ENCODE measurements around the gene TAT. TPM values are rescaled to one million over a fixed set of nuclear protein-coding genes. Genes with fewer than 3 reads are reported as not detected.
"Not testable (repeated sequence)": the region's sequence is repeated elsewhere in the genome, so short reads cannot be mapped to it uniquely, and the experiment has no call there.

The TAT gene
- not detected in 2 replicates for total RNA-seq

GRCh38 chr16:71576971-71577370, at the start of gene TAT:
Gene TAT (minus strand): TSS chr16:71577092. CDS start chr16:71576415, 677 bp downstream.
- no peaks in the 10 kb centered on the region for H3K9me3 Mint-ChIP-seq
- H3K36me3 Mint-ChIP-seq (ENCODE audit: low read depth), result no peaks in the 10 kb centered on the region
- H3K4me1 Mint-ChIP-seq, result no peaks in the 10 kb centered on the region
- H3K27me3 Mint-ChIP-seq, result peaks cover 15% of the 10 kb centered on the region
- no peak within 1 kb of the TSS for H3K27ac Mint-ChIP-seq
- intact Hi-C loops (cut with micrococcal nuclease), result no loop called here
- H3K4me3 Mint-ChIP-seq, result no peak within 1 kb of the TSS
- no peak for DNase-seq

GRCh38 chr16:71626018-71626857, 49.3 kb upstream of the TAT start, which contains the start of gene MARVELD3:
Gene MARVELD3 (plus strand): TSS chr16:71626184. CDS start chr16:71626230, 46 bp downstream.
- Mint-ChIP-seq H3K9me3 (no peaks in the 10 kb centered on the region), H3K4me1 (peaks cover 9% of the 10 kb centered on the region), H3K4me3 (peak within 1 kb of the TSS; percentile 51), H3K36me3 (ENCODE audit: low read depth) (no peaks in the 10 kb centered on the region), H3K27me3 (peaks cover 25% of the 10 kb centered on the region), H3K27ac (no peak within 1 kb of the TSS)
- intact Hi-C loops (cut with micrococcal nuclease), result no loop called here
- peak; percentile 62 for DNase-seq

- Mint-ChIP-seq H3K27ac (no peak overlapping the region), H3K9me3 (no peaks in the 10 kb centered on the region), H3K4me1 (peaks cover 9% of the 10 kb centered on the region), H3K27me3 (peaks cover 26% of the 10 kb centered on the region), H3K36me3 (ENCODE audit: low read depth) (no peaks in the 10 kb centered on the region), H3K4me3 (no peak overlapping the region)
- DNase-seq, result no peak
- intact Hi-C loops (cut with micrococcal nuclease), result no loop called here
Measured at GRCh38 chr16:71625113-71625850, 48.4 kb upstream of the TAT start.

- Mint-ChIP-seq H3K27me3 (peaks cover 24% of the 10 kb centered on the region), H3K27ac (no peak overlapping the region), H3K4me1 (peaks cover 9% of the 10 kb centered on the region), H3K9me3 (no peaks in the 10 kb centered on the region), H3K36me3 (ENCODE audit: low read depth) (no peaks in the 10 kb centered on the region), H3K4me3 (no peak overlapping the region)
- intact Hi-C loops (cut with micrococcal nuclease), result no loop called here
- peak; percentile 61 for DNase-seq
Measured at GRCh38 chr16:71623597-71623996, 46.7 kb upstream of the TAT start.

GRCh38 chr16:71622088-71622487, 45.2 kb upstream of the TAT start:
- no peak overlapping the region for H3K27ac Mint-ChIP-seq
- H3K36me3 Mint-ChIP-seq (ENCODE audit: low read depth), result no peaks in the 10 kb centered on the region
- no peak overlapping the region for H3K4me3 Mint-ChIP-seq
- peaks cover 9% of the 10 kb centered on the region for H3K4me1 Mint-ChIP-seq
- no peaks in the 10 kb centered on the region for H3K9me3 Mint-ChIP-seq
- intact Hi-C loops (cut with micrococcal nuclease), result no loop called here
- peaks cover 23% of the 10 kb centered on the region for H3K27me3 Mint-ChIP-seq
- peak; percentile 60 for DNase-seq

GRCh38 chr16:71618429-71618828, 41.5 kb upstream of the TAT start:
- Mint-ChIP-seq H3K27me3 (peaks cover 17% of the 10 kb centered on the region), H3K36me3 (ENCODE audit: low read depth) (no peaks in the 10 kb centered on the region), H3K9me3 (no peaks in the 10 kb centered on the region), H3K4me3 (no peak overlapping the region), H3K27ac (no peak overlapping the region), H3K4me1 (peaks cover 7% of the 10 kb centered on the region)
- intact Hi-C loops (cut with micrococcal nuclease), result no loop called here
- no peak for DNase-seq

- not testable (repeated sequence) for H3K4me1 Mint-ChIP-seq; H3K4me3 Mint-ChIP-seq; H3K9me3 Mint-ChIP-seq; DNase-seq; H3K27ac Mint-ChIP-seq; H3K36me3 Mint-ChIP-seq (ENCODE audit: low read depth)
- peaks cover 17% of the 10 kb centered on the region for H3K27me3 Mint-ChIP-seq
- intact Hi-C loops (cut with micrococcal nuclease), result loop anchor here (5.0 kb wide), 1 partner anchor 347 kb away; no protein-coding TSS in a partner anchor
Measured at GRCh38 chr16:71614956-71615355, 38.1 kb upstream of the TAT start.

GRCh38 chr16:71610936-71611871, 34.3 kb upstream of the TAT start:
- no peaks in the 10 kb centered on the region for H3K36me3 Mint-ChIP-seq (ENCODE audit: low read depth)
- intact Hi-C loops (cut with micrococcal nuclease), result loop anchor here (1.0 to 5.0 kb wide), 3 partner anchors 46 to 351 kb away; no protein-coding TSS in a partner anchor

GRCh38 chr16:71610447-71610846, 33.6 kb upstream of the TAT start:
- Mint-ChIP-seq H3K4me3 (no peak overlapping the region), H3K9me3 (no peaks in the 10 kb centered on the region), H3K36me3 (ENCODE audit: low read depth) (no peaks in the 10 kb centered on the region), H3K4me1 (peaks cover 10% of the 10 kb centered on the region), H3K27ac (no peak overlapping the region), H3K27me3 (peaks cover 4% of the 10 kb centered on the region)
- intact Hi-C loops (cut with micrococcal nuclease), result loop anchor here (5.0 kb wide), 1 partner anchor 352 kb away; no protein-coding TSS in a partner anchor
- no peak for DNase-seq

More at GRCh38 chr16:71610936-71611871, 34.3 kb upstream of the TAT start:
- H3K4me1 Mint-ChIP-seq, result peaks cover 10% of the 10 kb centered on the region
- DNase-seq, result peak; percentile 93
- no peak overlapping the region for H3K27ac Mint-ChIP-seq
- peak overlapping the region; percentile 41 for H3K4me3 Mint-ChIP-seq
- H3K9me3 Mint-ChIP-seq, result no peaks in the 10 kb centered on the region
- H3K27me3 Mint-ChIP-seq, result peaks cover 4% of the 10 kb centered on the region

GRCh38 chr16:71609066-71609465, 32.2 kb upstream of the TAT start:
- Mint-ChIP-seq H3K27me3 (peaks cover 4% of the 10 kb centered on the region), H3K9me3 (no peaks in the 10 kb centered on the region), H3K27ac (no peak overlapping the region), H3K36me3 (ENCODE audit: low read depth) (no peaks in the 10 kb centered on the region), H3K4me3 (no peak overlapping the region), H3K4me1 (peaks cover 10% of the 10 kb centered on the region)
- no peak for DNase-seq
- intact Hi-C loops (cut with micrococcal nuclease), result no loop called here

GRCh38 chr16:71600822-71601221, 23.9 kb upstream of the TAT start:
- Mint-ChIP-seq H3K27ac (no peak overlapping the region), H3K36me3 (ENCODE audit: low read depth) (no peaks in the 10 kb centered on the region), H3K4me3 (no peak overlapping the region), H3K9me3 (no peaks in the 10 kb centered on the region), H3K4me1 (no peaks in the 10 kb centered on the region), H3K27me3 (peaks cover 16% of the 10 kb centered on the region)
- DNase-seq, result no peak
- intact Hi-C loops (cut with micrococcal nuclease), result no loop called here

- H3K36me3 Mint-ChIP-seq (ENCODE audit: low read depth); H3K27ac Mint-ChIP-seq; H3K4me1 Mint-ChIP-seq; H3K9me3 Mint-ChIP-seq; intact Hi-C loops (cut with micrococcal nuclease); H3K4me3 Mint-ChIP-seq; DNase-seq: not testable (repeated sequence)
- peaks cover 18% of the 10 kb centered on the region for H3K27me3 Mint-ChIP-seq
Measured at GRCh38 chr16:71598426-71598825, 21.5 kb upstream of the TAT start.

GRCh38 chr16:71595340-71595826, 18.5 kb upstream of the TAT start:
- DNase-seq; H3K4me1 Mint-ChIP-seq; intact Hi-C loops (cut with micrococcal nuclease); H3K4me3 Mint-ChIP-seq; H3K36me3 Mint-ChIP-seq (ENCODE audit: low read depth); H3K27ac Mint-ChIP-seq; H3K9me3 Mint-ChIP-seq: not testable (repeated sequence)
- peaks cover 20% of the 10 kb centered on the region for H3K27me3 Mint-ChIP-seq

All from activated CD4-positive, alpha-beta T cell treated with anti-CD3 and anti-CD28 coated beads, Interleukin-2, amount 10 ng/mL, durations not matched to agents 24 days and 14 days (primary cell).